ENCODE data around the gene SV2B.

DNA sequence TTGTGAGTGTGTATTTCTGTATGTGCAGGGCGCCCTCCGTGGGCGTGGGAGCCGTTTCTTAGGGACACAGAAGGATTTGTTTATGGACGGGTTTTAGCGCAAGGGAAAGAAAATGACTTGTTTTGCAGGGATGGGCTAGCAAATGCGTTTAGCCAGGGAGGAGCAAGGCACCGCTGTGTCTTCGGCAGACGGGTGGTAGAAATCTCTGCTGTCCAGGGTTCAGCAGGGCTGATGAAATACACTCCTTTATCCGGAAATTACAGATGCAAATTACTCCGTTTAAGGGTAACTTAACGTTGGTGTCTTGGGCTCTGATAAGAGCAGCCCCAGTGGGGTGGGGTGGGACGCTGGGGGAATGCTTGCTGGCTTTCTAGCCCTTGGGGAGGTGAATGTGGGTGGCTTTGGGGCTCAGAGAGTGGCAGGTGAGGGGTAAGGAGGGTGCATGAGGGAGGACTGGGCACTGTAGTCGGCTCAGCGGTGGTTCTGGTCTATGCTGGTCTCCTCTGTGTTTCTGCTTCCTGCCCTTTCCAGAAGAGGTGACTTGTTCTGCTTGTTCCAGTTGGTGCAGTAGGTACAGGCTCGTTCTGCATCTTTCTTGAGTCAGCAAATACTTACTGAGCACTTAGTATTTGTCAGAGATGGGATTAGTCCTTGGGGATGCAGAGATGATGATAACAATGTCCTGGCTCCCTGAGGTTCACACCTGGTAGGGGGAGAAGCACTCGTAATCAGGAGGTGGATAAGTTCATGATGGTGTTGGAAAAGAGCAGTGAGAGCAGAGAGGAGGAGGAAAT lies 954 bp downstream of the SV2B start:
- TF ChIP-seq SPI1 (IDR thresholded peaks at IDR 0.05; ENCODE audit: low read depth, low read length) (no peak), POLR2AphosphoS5 (IDR thresholded peaks at IDR 0.05; ENCODE audit: low read depth, low read length) (no peak), POLR2A (IDR thresholded peaks at IDR 0.05; ENCODE audit: low read depth, low read length) (no peak), POU2F2 (IDR thresholded peaks at IDR 0.05; ENCODE audit: low read depth, low read length) (no peak), TAF1 (IDR thresholded peaks at IDR 0.05; ENCODE audit: low read depth, low read length) (no peak), PAX5 (IDR thresholded peaks at IDR 0.05; ENCODE audit: insufficient read depth, low read length, severe bottlenecking) (no peak)
